Caco-2 (cell line): Measurements from ENCODE around the gene CCDC9B. TPM values are rescaled to one million over a fixed set of nuclear protein-coding genes. Genes with fewer than 3 reads are reported as not detected.

Experiments
- BruUV-seq: library from RNA; stranded (reverse); fragments of 400-500 nt; replicated peaks from 2 replicates; lab custom pipeline; 2021; lab: Mats Ljungman, UMichigan
- CTCF ChIA-PET: fragments of 300-600 bp; sonication (Branson Sonifier 250); formaldehyde crosslinking; loops from one replicate; lab custom pipeline; 2022; ENCODE audit warnings: antibody characterized with exemption; lab: Charles Lee
- POLR2A ChIA-PET: fragments of 300-600 bp; sonication (Branson Sonifier 250); formaldehyde crosslinking; loops from one replicate; lab custom pipeline; 2022; ENCODE audit warnings: antibody characterized with exemption; lab: Charles Lee
- DNase-seq, 2 experiments: peaks; one replicate each; pipeline versions ENCODE4 v3.0.0 to v3.0.0-alpha.2; 2020 to 2022
- H3K27me3 ChIP-seq: replicated peaks from 2 replicates; pipeline ENCODE4 v1.6.0; 2011; ENCODE audit warnings: low read length; ENCODE audit not compliant: control insufficient read depth, insufficient read depth
- H3K36me3 ChIP-seq: 2 replicates; pipeline ENCODE4 v1.5.1; 2011; ENCODE audit warnings: low read length; ENCODE audit not compliant: control insufficient read depth, insufficient read depth
- H3K4me1 ChIP-seq: fragments of 250-450 bp; sonication (Bioruptor Pico); 2 replicates; pipeline ENCODE4 v1.5.1; 2020; ENCODE audit warnings: mild to moderate bottlenecking
- H3K4me3 ChIP-seq: 2 replicates; pipeline ENCODE4 v1.5.1; 2011; ENCODE audit warnings: low read depth, mild to moderate bottlenecking, control low read depth, low read length
- H3K9me3 ChIP-seq: fragments of 250-450 bp; sonication (Bioruptor Pico); 2 replicates; pipeline ENCODE4 v1.5.1; 2020; ENCODE audit warnings: mild to moderate bottlenecking, moderate library complexity
- H3K27ac Mint-ChIP-seq: one replicate; pipeline ENCODE4 v1.8.0; 2022; ENCODE audit warnings: mixed read lengths; ENCODE audit not compliant: unreplicated experiment
- H3K27me3 Mint-ChIP-seq: one replicate; pipeline ENCODE4 v1.8.0; 2022; ENCODE audit warnings: mixed read lengths; ENCODE audit not compliant: insufficient read depth, unreplicated experiment
- H3K36me3 Mint-ChIP-seq: one replicate; pipeline ENCODE4 v1.8.0; 2022; ENCODE audit warnings: mild to moderate bottlenecking, mixed read lengths; ENCODE audit not compliant: insufficient read depth, unreplicated experiment
- H3K4me1 Mint-ChIP-seq: one replicate; pipeline ENCODE4 v1.8.0; 2022; ENCODE audit warnings: low read depth, mixed read lengths; ENCODE audit not compliant: unreplicated experiment
- H3K4me3 Mint-ChIP-seq: one replicate; pipeline ENCODE4 v1.8.0; 2022; ENCODE audit warnings: mild to moderate bottlenecking, moderate library complexity, mixed read lengths; ENCODE audit not compliant: unreplicated experiment
- H3K9me3 Mint-ChIP-seq: one replicate; pipeline ENCODE4 v1.8.0; 2022; ENCODE audit warnings: mixed read lengths; ENCODE audit not compliant: unreplicated experiment
- intact Hi-C: fragments of 100-400 bp; cut with micrococcal nuclease; formaldehyde crosslinking; loops from one replicate; pipeline ENCODE4 v1.10.0; 2022; ENCODE audit not compliant: unreplicated experiment
- total RNA-seq: library from RNA; stranded (reverse); gene quantifications from 2 replicates; pipeline ENCODE4 v1.2.3, GENCODE V29; 2022
- TF ChIP-seq, protein P1 (sequence below), 2 experiments: fragments of 200-600 bp in 1 of 2; IDR thresholded peaks; 1 replicate in 1 of 2; 2 replicates in 1 of 2; pipeline versions ENCODE4 v1.5.1 to v1.8.0; 2011 to 2022; ENCODE audit warnings: antibody characterized with exemption in 1 of 2, control low read depth in 1 of 2, inconsistent platforms in 1 of 2, low read depth in 1 of 2, low read length in 1 of 2, mild to moderate bottlenecking in 1 of 2, moderate library complexity in 1 of 2; ENCODE audit not compliant: insufficient read depth in 1 of 2, severe bottlenecking in 1 of 2, unreplicated experiment in 1 of 2

CCDC9B gene
- total RNA-seq, 1 experiment from 2014 or later, result 0.86 TPM

DNA sequence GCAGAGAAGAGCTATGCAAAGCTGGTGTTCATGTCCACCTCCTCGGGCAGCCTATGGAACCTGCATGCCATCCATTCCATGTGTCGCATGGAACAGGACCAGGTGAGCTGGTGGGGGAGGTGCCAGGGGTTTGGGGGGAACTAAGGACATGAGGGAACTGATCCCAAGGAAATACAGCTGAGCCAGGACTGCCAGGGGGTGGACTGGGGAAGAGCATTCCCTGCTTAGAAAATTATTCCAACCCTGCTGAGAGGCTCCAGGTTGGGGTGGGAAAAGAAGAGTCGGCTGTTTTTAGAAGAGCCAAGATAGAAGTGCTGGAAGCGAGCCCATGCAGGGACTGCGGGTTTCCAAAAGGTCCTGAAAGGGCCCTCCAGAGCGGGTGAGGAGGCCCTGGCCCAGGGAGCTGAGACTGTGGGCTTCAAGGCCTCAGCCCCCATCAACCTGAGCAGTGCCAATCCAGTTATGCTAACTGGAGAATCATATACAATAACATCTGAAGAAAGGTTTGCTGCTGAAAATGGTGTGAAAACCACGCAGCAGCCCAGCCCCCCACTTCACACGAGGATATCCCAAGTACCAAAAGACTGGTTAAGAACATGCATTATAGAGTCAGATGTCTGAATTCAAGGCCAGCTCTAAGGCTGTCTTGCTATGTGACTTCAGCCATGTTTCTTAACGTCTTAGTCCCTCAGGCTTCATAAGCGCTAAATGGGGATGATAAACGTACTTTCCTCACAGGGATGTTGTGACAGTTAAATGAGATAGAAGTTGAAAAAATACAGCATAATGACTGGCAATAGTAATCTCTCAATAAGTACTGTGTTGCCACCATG lies 25.1 kb upstream of the CCDC9B start:
- Histone ChIP-seq H3K4me3 (no peak overlapping the region), H3K9me3 (no peaks in the 10 kb centered on the region), H3K36me3 (no peaks in the 10 kb centered on the region), H3K27me3 (no peaks in the 10 kb centered on the region), H3K4me1 (no peaks in the 10 kb centered on the region)
- Mint-ChIP-seq H3K4me3 (no peak overlapping the region), H3K36me3 (no peaks in the 10 kb centered on the region), H3K4me1 (no peaks in the 10 kb centered on the region), H3K27ac (no peak overlapping the region), H3K9me3 (no peaks in the 10 kb centered on the region), H3K27me3 (no peaks in the 10 kb centered on the region)
- ChIA-PET POLR2A (no interaction called here), CTCF (interaction anchor here (1.5 kb wide), 1 partner anchor 75 kb away, joined by 3 read pairs; the partner anchor contains the start of gene BAHD1)
- intact Hi-C loops, result no loop called here
- no TSS peak for BruUV-seq
- DNase-seq, result no peak
- TF ChIP-seq, protein P1, sequence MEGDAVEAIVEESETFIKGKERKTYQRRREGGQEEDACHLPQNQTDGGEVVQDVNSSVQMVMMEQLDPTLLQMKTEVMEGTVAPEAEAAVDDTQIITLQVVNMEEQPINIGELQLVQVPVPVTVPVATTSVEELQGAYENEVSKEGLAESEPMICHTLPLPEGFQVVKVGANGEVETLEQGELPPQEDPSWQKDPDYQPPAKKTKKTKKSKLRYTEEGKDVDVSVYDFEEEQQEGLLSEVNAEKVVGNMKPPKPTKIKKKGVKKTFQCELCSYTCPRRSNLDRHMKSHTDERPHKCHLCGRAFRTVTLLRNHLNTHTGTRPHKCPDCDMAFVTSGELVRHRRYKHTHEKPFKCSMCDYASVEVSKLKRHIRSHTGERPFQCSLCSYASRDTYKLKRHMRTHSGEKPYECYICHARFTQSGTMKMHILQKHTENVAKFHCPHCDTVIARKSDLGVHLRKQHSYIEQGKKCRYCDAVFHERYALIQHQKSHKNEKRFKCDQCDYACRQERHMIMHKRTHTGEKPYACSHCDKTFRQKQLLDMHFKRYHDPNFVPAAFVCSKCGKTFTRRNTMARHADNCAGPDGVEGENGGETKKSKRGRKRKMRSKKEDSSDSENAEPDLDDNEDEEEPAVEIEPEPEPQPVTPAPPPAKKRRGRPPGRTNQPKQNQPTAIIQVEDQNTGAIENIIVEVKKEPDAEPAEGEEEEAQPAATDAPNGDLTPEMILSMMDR (IDR thresholded peaks at IDR 0.05; ENCODE audit: insufficient read depth in 1 of 2, low read depth in 1 of 2, low read length in 1 of 2, severe bottlenecking in 1 of 2, unreplicated experiment in 1 of 2), result no peak

DNA sequence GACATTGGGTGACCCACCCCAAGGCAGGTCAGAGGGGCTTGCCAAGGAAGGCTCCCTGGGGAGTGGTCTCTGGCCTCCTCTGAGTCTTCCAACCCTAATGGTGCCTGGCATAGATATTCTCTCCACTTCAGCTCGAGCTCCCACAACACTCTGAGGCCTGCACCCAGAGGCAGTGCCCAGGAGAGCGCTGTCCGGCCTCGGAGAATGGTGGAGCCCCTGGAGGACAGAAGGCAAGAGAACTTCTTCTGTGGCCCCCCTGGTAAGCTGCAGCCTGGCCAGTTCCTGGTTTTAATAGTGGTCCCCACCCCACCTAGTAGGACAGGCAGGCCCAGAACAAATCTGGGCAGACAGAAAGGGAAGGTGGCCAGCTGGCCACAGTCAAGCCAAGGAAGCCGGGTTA lies 24.3 kb upstream of the CCDC9B start:
- H3K9me3 Mint-ChIP-seq, result no peaks in the 10 kb centered on the region
- no peaks in the 10 kb centered on the region for H3K9me3 ChIP-seq
- H3K4me3 ChIP-seq, result no peak overlapping the region
- H3K27me3 Mint-ChIP-seq, result no peaks in the 10 kb centered on the region
- no peak for DNase-seq
- CTCF ChIA-PET, result interaction anchor here (1.5 kb wide), 1 partner anchor 75 kb away, joined by 3 read pairs; the partner anchor contains the start of gene BAHD1
- no peak overlapping the region for H3K4me3 Mint-ChIP-seq
- no peak overlapping the region for H3K27ac Mint-ChIP-seq
- intact Hi-C loops, result no loop called here
- H3K36me3 Mint-ChIP-seq, result no peaks in the 10 kb centered on the region
- POLR2A ChIA-PET, result no interaction called here
- BruUV-seq, result no TSS peak
- TF ChIP-seq, protein P1 (IDR thresholded peaks at IDR 0.05; ENCODE audit: insufficient read depth in 1 of 2, low read depth in 1 of 2, low read length in 1 of 2, severe bottlenecking in 1 of 2, unreplicated experiment in 1 of 2), result no peak
- H3K27me3 ChIP-seq, result no peaks in the 10 kb centered on the region
- no peaks in the 10 kb centered on the region for H3K4me1 ChIP-seq
- H3K4me1 Mint-ChIP-seq, result no peaks in the 10 kb centered on the region
- no peaks in the 10 kb centered on the region for H3K36me3 ChIP-seq

DNA sequence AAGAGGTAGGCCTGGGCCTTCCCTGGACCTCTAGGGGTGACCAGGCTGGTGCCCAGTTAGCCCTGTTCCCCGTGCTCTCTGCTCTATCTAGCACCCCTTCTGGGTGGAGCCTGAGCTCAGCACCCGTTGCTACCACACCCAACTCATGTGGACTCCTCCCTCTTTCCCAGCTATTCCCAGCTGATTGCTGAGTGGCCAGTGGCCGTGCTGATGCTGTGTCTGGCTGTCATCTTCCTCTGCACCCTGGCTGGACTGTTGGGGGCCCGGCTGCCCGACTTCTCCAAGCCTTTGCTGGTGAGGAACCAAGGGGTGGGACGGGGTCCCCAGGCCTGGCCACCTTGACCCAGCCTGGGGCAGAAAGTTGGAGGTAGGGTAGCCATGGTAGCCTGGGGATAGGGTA lies 23.5 kb upstream of the CCDC9B start:
- H3K9me3 Mint-ChIP-seq, result no peaks in the 10 kb centered on the region
- BruUV-seq, result no TSS peak
- Histone ChIP-seq H3K36me3 (no peaks in the 10 kb centered on the region), H3K9me3 (no peaks in the 10 kb centered on the region), H3K4me1 (no peaks in the 10 kb centered on the region), H3K27me3 (no peaks in the 10 kb centered on the region), H3K4me3 (no peak overlapping the region)
- H3K27me3 Mint-ChIP-seq, result no peaks in the 10 kb centered on the region
- no peak overlapping the region for H3K4me3 Mint-ChIP-seq
- H3K27ac Mint-ChIP-seq, result no peak overlapping the region
- ChIA-PET POLR2A (no interaction called here), CTCF (interaction anchor here (1.7 kb wide), 1 partner anchor 20 kb away, joined by 5 read pairs; no protein-coding TSS in a partner anchor)
- no peak for DNase-seq
- intact Hi-C loops, result no loop called here
- peaks cover under 1% of the 10 kb centered on the region for H3K4me1 Mint-ChIP-seq
- TF ChIP-seq, protein P1 (IDR thresholded peaks at IDR 0.05; ENCODE audit: insufficient read depth in 1 of 2, low read depth in 1 of 2, low read length in 1 of 2, severe bottlenecking in 1 of 2, unreplicated experiment in 1 of 2), result no peak
- no peaks in the 10 kb centered on the region for H3K36me3 Mint-ChIP-seq
